Measurements from ENCODE around the gene AP2A2.

AP2A2 gene

DNA sequence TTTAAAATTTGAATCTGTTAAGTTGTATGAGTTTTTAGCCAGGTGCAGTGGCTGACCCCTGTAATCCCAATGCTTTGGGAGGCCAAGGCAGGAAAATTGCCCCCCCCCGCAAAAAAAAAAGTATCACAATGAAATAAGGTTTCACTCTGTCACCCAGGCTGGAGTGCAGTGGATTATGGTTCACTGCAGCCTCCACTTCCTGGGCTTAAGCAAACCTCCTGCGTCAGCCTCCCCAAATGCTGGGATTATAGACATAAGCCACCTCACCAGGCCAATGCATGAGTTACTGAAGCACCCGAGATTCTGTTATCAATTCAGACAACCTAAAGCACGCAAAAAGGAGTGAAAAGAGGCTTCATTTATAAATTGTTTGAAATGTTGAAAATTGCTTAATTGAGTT, 12.6 kb upstream of the AP2A2 start:
- Histone ChIP-seq H3K4me3 (ENCODE audit: low read length) (no peak overlapping the region), H3K36me3 (ENCODE audit: insufficient read depth, low read length) (no peaks in the 10 kb centered on the region), H3K4me1 (ENCODE audit: control insufficient read depth, insufficient read depth, low read length) (peaks cover 9% of the 10 kb centered on the region), H3K9me3 (replicated peaks; ENCODE audit: low read length) (no peaks in the 10 kb centered on the region), H3K9ac (ENCODE audit: low read depth, low read length) (no peak overlapping the region), H3K27me3 (ENCODE audit: control insufficient read depth, insufficient read depth, low read length) (no peaks in the 10 kb centered on the region), H3K4me2 (ENCODE audit: low read length) (no peak overlapping the region)

GRCh38 chr11:914204-914603, 11.5 kb upstream of the AP2A2 start:
- Histone ChIP-seq H3K4me2 (ENCODE audit: low read length) (no peak overlapping the region), H3K4me3 (ENCODE audit: low read length) (no peak overlapping the region), H3K27me3 (ENCODE audit: control insufficient read depth, insufficient read depth, low read length) (no peaks in the 10 kb centered on the region), H3K4me1 (ENCODE audit: control insufficient read depth, insufficient read depth, low read length) (peaks cover 9% of the 10 kb centered on the region), H3K9ac (ENCODE audit: low read depth, low read length) (no peak overlapping the region), H3K36me3 (ENCODE audit: insufficient read depth, low read length) (no peaks in the 10 kb centered on the region), H3K9me3 (replicated peaks; ENCODE audit: low read length) (no peaks in the 10 kb centered on the region)

DNA sequence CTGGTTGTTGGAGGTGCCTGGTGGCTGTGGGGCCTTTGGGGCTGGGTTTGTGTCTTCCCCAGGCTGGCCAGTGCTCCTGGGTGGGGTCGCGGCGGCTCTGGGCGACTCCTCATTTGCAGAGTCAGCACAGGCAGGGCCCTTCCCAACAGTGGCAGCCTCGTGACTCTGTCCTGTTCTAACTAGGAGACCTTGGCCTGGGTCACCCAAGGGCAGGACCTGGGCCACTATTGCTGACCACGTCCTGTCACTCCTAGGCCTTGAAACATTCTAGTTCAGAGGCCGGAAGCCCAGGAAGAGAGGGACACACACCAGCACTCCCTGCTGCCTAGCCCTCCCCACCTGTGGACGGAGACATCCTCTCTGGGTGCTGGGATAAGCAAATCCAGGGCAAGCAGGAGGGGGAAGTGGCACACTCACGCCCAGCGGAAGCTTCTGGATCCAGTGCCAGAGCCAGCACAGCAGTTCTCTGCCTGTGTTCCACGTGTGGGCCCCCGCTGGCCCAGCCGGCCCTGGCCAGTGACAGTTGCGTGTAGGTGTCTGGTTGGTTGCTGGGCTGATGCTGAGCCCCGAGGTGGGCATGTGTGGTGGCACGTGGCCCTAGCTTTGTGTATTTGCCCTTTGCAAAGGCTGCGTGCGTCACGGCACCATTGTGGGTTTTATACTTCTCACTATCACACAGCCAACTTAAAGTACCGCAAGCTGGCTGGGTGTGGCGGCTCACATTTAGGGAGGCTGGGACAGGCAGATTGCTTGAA, 10.7 kb upstream of the AP2A2 start:
- no peaks in the 10 kb centered on the region for H3K9me3 ChIP-seq (replicated peaks; ENCODE audit: low read length)
- no peaks in the 10 kb centered on the region for H3K36me3 ChIP-seq (ENCODE audit: insufficient read depth, low read length)
- H3K27me3 ChIP-seq (ENCODE audit: control insufficient read depth, insufficient read depth, low read length): no peaks in the 10 kb centered on the region
- H3K4me2 ChIP-seq (ENCODE audit: low read length): no peak overlapping the region
- peaks cover 9% of the 10 kb centered on the region for H3K4me1 ChIP-seq (ENCODE audit: control insufficient read depth, insufficient read depth, low read length)
- H3K9ac ChIP-seq (ENCODE audit: low read depth, low read length): no peak overlapping the region
- no peak overlapping the region for H3K4me3 ChIP-seq (ENCODE audit: low read length)

GRCh38 chr11:917426-917825, 8.2 kb upstream of the AP2A2 start:
- Histone ChIP-seq H3K4me2 (ENCODE audit: low read length) (no peak overlapping the region), H3K4me3 (ENCODE audit: low read length) (no peak overlapping the region), H3K27me3 (ENCODE audit: control insufficient read depth, insufficient read depth, low read length) (no peaks in the 10 kb centered on the region), H3K9me3 (replicated peaks; ENCODE audit: low read length) (no peaks in the 10 kb centered on the region), H3K9ac (ENCODE audit: low read depth, low read length) (no peak overlapping the region), H3K36me3 (ENCODE audit: insufficient read depth, low read length) (no peaks in the 10 kb centered on the region), H3K4me1 (ENCODE audit: control insufficient read depth, insufficient read depth, low read length) (no peaks in the 10 kb centered on the region)

DNA sequence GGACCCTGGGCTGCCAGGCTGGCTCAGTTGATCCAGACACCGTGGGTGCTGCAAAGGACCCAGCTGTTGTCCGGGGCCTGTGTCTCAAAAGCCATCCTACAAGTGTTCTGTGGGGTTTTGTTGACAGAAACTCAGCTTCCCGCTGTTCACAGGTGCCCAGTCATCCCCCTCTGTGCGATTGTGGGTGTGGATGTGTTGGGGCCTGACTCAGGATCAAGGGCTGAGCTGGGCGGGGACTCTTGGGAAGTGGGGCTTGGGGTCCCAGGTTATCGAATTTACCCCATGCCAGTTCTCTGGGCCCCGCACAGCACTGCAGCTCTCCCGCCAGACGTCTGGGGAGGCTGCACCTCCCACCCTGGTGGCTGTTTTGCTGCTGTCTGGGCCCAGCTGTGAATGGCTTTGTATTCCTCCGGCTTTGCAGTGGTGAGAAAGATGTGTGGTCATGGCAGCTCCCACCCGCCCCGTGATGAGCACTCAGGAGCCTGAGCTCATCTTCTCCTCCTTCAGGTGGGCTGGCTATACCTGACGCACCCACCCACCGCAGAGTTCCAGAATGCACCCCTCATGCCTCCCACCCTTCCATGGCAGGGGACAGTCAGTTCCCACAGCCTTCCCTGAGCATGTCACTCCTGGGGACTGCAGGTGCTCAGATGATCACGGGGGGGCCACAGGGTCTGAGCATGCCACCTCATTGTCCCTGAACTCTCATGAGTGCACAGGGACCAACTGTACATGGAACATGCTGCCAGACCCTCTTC, 3.6 kb upstream of the AP2A2 start:
- no peak overlapping the region for H3K4me3 ChIP-seq (ENCODE audit: low read length)
- no peaks in the 10 kb centered on the region for H3K9me3 ChIP-seq (replicated peaks; ENCODE audit: low read length)
- H3K36me3 ChIP-seq (ENCODE audit: insufficient read depth, low read length): no peaks in the 10 kb centered on the region
- H3K4me1 ChIP-seq (ENCODE audit: control insufficient read depth, insufficient read depth, low read length): peaks cover 5% of the 10 kb centered on the region
- no peaks in the 10 kb centered on the region for H3K27me3 ChIP-seq (ENCODE audit: control insufficient read depth, insufficient read depth, low read length)
- no peak overlapping the region for H3K4me2 ChIP-seq (ENCODE audit: low read length)
- no peak overlapping the region for H3K9ac ChIP-seq (ENCODE audit: low read depth, low read length)

- H3K9me3 ChIP-seq (replicated peaks; ENCODE audit: low read length): no peaks in the 10 kb centered on the region
- no peaks in the 10 kb centered on the region for H3K27me3 ChIP-seq (ENCODE audit: control insufficient read depth, insufficient read depth, low read length)
- no peak overlapping the region for H3K9ac ChIP-seq (ENCODE audit: low read depth, low read length)
- no peak overlapping the region for H3K4me3 ChIP-seq (ENCODE audit: low read length)
- H3K36me3 ChIP-seq (ENCODE audit: insufficient read depth, low read length): peaks cover 10% of the 10 kb centered on the region
- H3K4me1 ChIP-seq (ENCODE audit: control insufficient read depth, insufficient read depth, low read length): peaks cover 6% of the 10 kb centered on the region
- no peak overlapping the region for H3K4me2 ChIP-seq (ENCODE audit: low read length)
These were observed 1.8 kb upstream of the AP2A2 start for GRCh38 chr11:923691-924405.

- Histone ChIP-seq H3K4me2 (ENCODE audit: low read length) (no peak overlapping the region), H3K4me1 (ENCODE audit: control insufficient read depth, insufficient read depth, low read length) (peaks cover 6% of the 10 kb centered on the region), H3K27me3 (ENCODE audit: control insufficient read depth, insufficient read depth, low read length) (no peaks in the 10 kb centered on the region), H3K9ac (ENCODE audit: low read depth, low read length) (no peak overlapping the region), H3K4me3 (ENCODE audit: low read length) (no peak overlapping the region), H3K9me3 (replicated peaks; ENCODE audit: low read length) (no peaks in the 10 kb centered on the region), H3K36me3 (ENCODE audit: insufficient read depth, low read length) (peaks cover 13% of the 10 kb centered on the region)
These were observed 1.1 kb upstream of the AP2A2 start for GRCh38 chr11:924406-925157.

DNA sequence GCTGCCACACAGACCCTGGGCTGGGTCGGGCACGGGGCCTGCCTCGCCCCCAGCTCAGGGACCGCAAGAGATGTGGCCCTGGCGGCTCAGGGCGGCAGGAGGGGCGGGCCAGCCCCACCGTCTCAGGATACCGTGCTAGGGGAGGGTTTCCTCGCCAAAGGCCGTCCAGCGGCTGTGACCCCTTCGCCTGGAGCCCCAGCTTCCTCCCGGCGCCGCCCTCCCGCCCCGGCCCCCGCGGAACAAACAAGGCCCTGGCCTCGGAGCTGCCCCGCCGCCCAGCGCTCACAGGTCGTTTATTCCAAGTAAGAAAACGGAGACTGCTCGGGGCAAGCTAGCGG, 543 bp upstream of the AP2A2 start:
- no peaks in the 10 kb centered on the region for H3K9me3 ChIP-seq (replicated peaks; ENCODE audit: low read length)
- H3K36me3 ChIP-seq (ENCODE audit: insufficient read depth, low read length): peaks cover 13% of the 10 kb centered on the region
- H3K9ac ChIP-seq (ENCODE audit: low read depth, low read length): peak overlapping the region; percentile 26
- peaks cover 6% of the 10 kb centered on the region for H3K4me1 ChIP-seq (ENCODE audit: control insufficient read depth, insufficient read depth, low read length)
- H3K27me3 ChIP-seq (ENCODE audit: control insufficient read depth, insufficient read depth, low read length): no peaks in the 10 kb centered on the region
- peak overlapping the region; percentile 60 for H3K4me3 ChIP-seq (ENCODE audit: low read length)
- H3K4me2 ChIP-seq (ENCODE audit: low read length): peak overlapping the region; percentile 76

DNA sequence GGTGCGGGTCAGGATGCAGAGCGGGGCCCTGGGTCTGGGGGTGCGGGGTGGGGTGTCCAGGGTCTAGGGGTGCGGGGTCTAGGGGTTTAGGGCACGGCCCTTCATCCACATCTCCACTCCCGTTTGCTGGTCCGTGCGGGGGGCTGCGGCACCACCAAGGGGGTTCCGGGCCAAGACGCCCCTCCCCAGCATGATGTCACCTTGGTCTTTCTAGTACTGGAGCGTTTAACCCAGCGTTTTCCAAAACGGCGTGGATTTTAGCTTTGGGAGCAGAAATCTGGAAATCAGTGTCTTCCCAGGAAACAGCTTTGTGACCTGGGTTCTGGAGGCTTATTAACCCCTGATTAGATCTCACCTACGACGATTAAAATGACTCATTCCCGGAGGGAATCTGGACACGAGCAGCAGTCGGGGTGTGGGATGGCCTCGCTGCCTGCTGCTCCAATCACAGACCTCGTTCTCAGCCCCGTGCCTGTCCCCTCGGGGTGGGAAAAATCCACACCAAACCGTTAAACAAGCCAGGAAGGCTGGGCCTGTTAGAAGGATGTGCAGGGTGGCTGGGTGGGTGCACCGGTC, 759 bp downstream of the AP2A2 start:
- Histone ChIP-seq H3K4me2 (ENCODE audit: low read length) (peak overlapping the region; percentile 100), H3K4me1 (ENCODE audit: control insufficient read depth, insufficient read depth, low read length) (peaks cover 9% of the 10 kb centered on the region), H3K9ac (ENCODE audit: low read depth, low read length) (peak overlapping the region; percentile 88), H3K36me3 (ENCODE audit: insufficient read depth, low read length) (peaks cover 13% of the 10 kb centered on the region), H3K9me3 (replicated peaks; ENCODE audit: low read length) (no peaks in the 10 kb centered on the region), H3K27me3 (ENCODE audit: control insufficient read depth, insufficient read depth, low read length) (no peaks in the 10 kb centered on the region), H3K4me3 (ENCODE audit: low read length) (peak overlapping the region; percentile 95)

DNA sequence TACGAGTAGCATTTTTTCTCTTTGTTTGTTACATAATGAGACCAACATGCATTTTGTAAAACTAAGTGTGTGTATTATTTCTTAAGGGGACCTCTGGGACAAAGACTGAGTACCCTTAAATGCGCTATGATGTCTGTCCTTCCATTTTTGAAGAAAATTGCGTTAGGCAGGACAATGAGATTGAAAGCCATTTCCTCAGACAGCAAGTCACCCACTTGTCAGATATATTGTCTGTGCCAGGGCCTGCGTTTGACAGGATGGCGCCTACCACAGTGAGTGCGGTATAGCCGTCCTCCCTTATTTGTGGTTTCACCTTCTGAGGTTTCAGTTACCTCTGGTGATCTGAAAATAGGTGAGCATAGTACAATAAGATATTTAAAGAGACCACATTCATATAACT, 2.2 kb downstream of the AP2A2 start:
- Histone ChIP-seq H3K4me3 (ENCODE audit: low read length) (no peak overlapping the region), H3K9ac (ENCODE audit: low read depth, low read length) (no peak overlapping the region), H3K36me3 (ENCODE audit: insufficient read depth, low read length) (peaks cover 13% of the 10 kb centered on the region), H3K27me3 (ENCODE audit: control insufficient read depth, insufficient read depth, low read length) (no peaks in the 10 kb centered on the region), H3K4me1 (ENCODE audit: control insufficient read depth, insufficient read depth, low read length) (peaks cover 14% of the 10 kb centered on the region), H3K9me3 (replicated peaks; ENCODE audit: low read length) (no peaks in the 10 kb centered on the region), H3K4me2 (ENCODE audit: low read length) (no peak overlapping the region)

GRCh38 chr11:928786-929185, 3.1 kb downstream of the AP2A2 start:
- Histone ChIP-seq H3K36me3 (ENCODE audit: insufficient read depth, low read length) (peaks cover 13% of the 10 kb centered on the region), H3K4me2 (ENCODE audit: low read length) (no peak overlapping the region), H3K4me1 (ENCODE audit: control insufficient read depth, insufficient read depth, low read length) (peaks cover 20% of the 10 kb centered on the region), H3K4me3 (ENCODE audit: low read length) (no peak overlapping the region), H3K9ac (ENCODE audit: low read depth, low read length) (no peak overlapping the region), H3K9me3 (replicated peaks; ENCODE audit: low read length) (no peaks in the 10 kb centered on the region), H3K27me3 (ENCODE audit: control insufficient read depth, insufficient read depth, low read length) (no peaks in the 10 kb centered on the region)

All from skeletal muscle satellite cell (primary cell).